ENCODE results near the gene PVRIG. TPM values are rescaled to one million over a fixed set of nuclear protein-coding genes. Genes with fewer than 3 reads are reported as not detected.

Gene PVRIG
- total RNA-seq: not detected in 2 replicates

DNA sequence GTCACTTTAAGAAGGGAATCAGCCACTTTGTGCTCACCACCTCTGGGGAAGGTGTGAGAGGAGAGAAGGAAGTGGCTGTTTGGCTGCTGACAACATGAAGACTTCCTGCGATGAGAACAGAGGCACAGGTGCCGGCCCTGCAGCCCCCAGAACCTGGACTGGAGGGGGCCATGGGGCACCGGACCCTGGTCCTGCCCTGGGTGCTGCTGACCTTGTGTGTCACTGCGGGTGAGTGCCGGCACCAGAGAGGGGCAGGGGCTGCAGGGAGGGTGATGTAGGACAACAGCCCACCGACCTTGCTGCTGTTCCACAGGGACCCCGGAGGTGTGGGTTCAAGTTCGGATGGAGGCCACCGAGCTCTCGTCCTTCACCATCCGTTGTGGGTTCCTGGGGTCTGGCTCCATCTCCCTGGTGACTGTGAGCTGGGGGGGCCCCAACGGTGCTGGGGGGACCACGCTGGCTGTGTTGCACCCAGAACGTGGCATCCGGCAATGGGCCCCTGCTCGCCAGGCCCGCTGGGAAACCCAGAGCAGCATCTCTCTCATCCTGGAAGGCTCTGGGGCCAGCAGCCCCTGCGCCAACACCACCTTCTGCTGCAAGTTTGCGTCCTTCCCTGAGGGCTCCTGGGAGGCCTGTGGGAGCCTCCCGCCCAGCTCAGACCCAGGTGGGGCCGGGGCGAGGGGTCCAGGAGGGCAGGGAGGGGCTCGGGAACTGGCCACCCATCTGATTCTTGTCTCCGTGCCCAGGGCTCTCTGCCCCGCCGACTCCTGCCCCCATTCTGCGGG is at the start of gene PVRIG:
TSS of gene PVRIG (plus strand) at position 149 of the 785 bp plus-strand sequence. CDS start at position 171, 22 bp downstream.

DNA sequence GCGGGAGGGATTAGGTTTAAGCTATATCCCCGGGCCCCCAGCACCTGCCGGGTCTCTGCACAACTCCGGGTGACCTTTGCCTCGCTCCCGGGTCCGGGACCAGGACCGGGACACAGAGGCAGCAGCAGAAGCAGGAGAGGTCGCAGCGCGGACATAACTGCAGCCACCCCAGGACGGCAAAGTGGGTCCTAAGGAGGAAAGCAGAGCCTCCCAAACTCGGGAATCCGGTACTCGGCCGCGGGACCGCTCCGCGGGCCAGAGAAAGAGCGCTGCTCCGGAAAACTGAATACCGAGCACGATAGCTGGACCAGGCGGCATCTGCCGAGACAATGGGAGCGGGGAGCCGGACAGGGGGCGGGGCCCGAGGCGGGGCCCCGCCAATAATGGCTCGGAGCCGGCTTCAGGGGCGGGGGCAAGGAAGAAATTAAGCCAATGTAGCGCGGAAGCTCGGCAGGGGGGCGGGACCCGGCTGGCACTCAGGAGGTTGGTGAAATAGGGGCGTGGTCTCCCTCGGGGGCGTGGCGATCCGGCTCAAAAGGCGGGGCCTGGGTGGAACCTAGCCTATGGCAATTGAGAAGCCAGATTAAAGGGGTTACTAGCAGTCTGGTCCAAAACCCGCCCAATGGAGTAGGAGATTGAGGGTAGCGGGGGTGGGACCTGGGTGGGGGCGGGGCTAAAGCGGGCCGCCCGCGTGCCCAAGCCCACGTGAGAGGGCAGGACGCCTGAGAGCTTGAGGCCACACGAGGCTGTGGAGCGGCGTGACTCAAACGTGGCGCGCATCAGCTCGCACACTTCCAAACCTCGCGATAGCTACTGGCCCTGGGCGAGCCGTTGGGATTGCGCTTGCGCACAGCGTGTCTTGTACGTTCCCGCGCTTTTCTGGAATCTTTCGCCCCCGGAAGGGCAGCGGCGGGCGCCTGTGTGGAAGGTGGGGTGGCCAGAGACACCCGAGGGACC is 42.4 kb upstream of the PVRIG start, which contains the start of the genes GPC2 and STAG3:
TSS of gene GPC2 (minus strand) at position 337 of the 957 bp plus-strand sequence. CDS start at position 155, 182 bp downstream.
TSS of gene STAG3 (plus strand) at position 874 of the 957 bp plus-strand sequence. CDS start 2,639 bp downstream, outside the sequence.

Other genes with a start within 250 kb of the PVRIG start
- not detected in 2 replicates for gene AZGP1, start 243.9 kb upstream of the PVRIG start, total RNA-seq
- gene ZKSCAN1, start 204.4 kb upstream of the PVRIG start, total RNA-seq: 18.3 and 55.8 TPM in 2 replicates
- gene ZSCAN21, start 170.2 kb upstream of the PVRIG start, total RNA-seq: 5.8 and 8.4 TPM in 2 replicates
- gene ZNF3, start 138.2 kb upstream of the PVRIG start, total RNA-seq: 17.8 and 35.7 TPM in 2 replicates
- 87.1 and 87.8 TPM in 2 replicates for gene COPS6, start 131.0 kb upstream of the PVRIG start, total RNA-seq
- 98.1 and 113 TPM in 2 replicates for gene MCM7, start 118.6 kb upstream of the PVRIG start, total RNA-seq
- gene AP4M1, start 118.3 kb upstream of the PVRIG start, total RNA-seq: 16.4 and 19.5 TPM in 2 replicates
- gene TAF6, start 100.6 kb upstream of the PVRIG start, total RNA-seq: 18.5 and 46.6 TPM in 2 replicates
- 38.9 and 45.6 TPM in 2 replicates for gene CNPY4, start 100.3 kb upstream of the PVRIG start, total RNA-seq
- gene MBLAC1, start 93.0 kb upstream of the PVRIG start, total RNA-seq: 1.8 and 2.0 TPM in 2 replicates
- gene LAMTOR4, start 71.0 kb upstream of the PVRIG start, total RNA-seq: 98.6 and 171 TPM in 2 replicates
- 3.9 and 7.7 TPM in 2 replicates for gene TRAPPC14, start 61.2 kb upstream of the PVRIG start, total RNA-seq
- 0.49 and 0.88 TPM in 2 replicates for gene GAL3ST4, start 51.3 kb upstream of the PVRIG start, total RNA-seq
- 1.3 and 3.9 TPM in 2 replicates for gene GPC2, start 42.6 kb upstream of the PVRIG start, total RNA-seq
- gene STAG3, start 42.0 kb upstream of the PVRIG start, total RNA-seq: 0.25 and 0.32 TPM in 2 replicates
- not detected in 2 replicates for gene SPDYE3, start 87.8 kb downstream of the PVRIG start, total RNA-seq
- 7.3 and 21.3 TPM in 2 replicates for gene PILRB, start 138.2 kb downstream of the PVRIG start, total RNA-seq
- 0.06 and 0.16 TPM in 2 replicates for gene PILRA, start 153.5 kb downstream of the PVRIG start, total RNA-seq
- gene ZCWPW1, start 208.8 kb downstream of the PVRIG start, total RNA-seq: 0.94 and 1.1 TPM in 2 replicates
- 34.2 and 54.1 TPM in 2 replicates for gene MEPCE, start 209.9 kb downstream of the PVRIG start, total RNA-seq
- gene PPP1R35, start 216.5 kb downstream of the PVRIG start, total RNA-seq: 8.6 and 17.3 TPM in 2 replicates
- 0.32 and 0.38 TPM in 2 replicates for gene SPACDR, start 244.3 kb downstream of the PVRIG start, total RNA-seq

Data from bladder microvascular endothelial cell (primary cell).